ENCODE measurements around the gene NT5E.

NT5E gene

GRCh38 chr6:85449818-85450759 lies at the start of gene NT5E:
Gene NT5E, plus strand, starts transcription at chr6:85450083. Its CDS starts 57 bp downstream, at chr6:85450140.
- DNase-seq (ENCODE audit: low read depth), result peak; percentile 89

- no peak for DNase-seq (ENCODE audit: low read depth)
Observed at GRCh38 chr6:85400331-85400730, 49.6 kb upstream of the NT5E start.

- DNase-seq (ENCODE audit: low read depth), result no peak
Observed at GRCh38 chr6:85401186-85402021, 48.5 kb upstream of the NT5E start.

- DNase-seq (ENCODE audit: low read depth), result no peak
Observed at GRCh38 chr6:85402071-85402470, 47.8 kb upstream of the NT5E start.

GRCh38 chr6:85402922-85403321 lies 47.0 kb upstream of the NT5E start:
- DNase-seq (ENCODE audit: low read depth), result peak; percentile 48

- DNase-seq (ENCODE audit: low read depth), result peak; percentile 96
Observed at GRCh38 chr6:85403331-85404015, 46.4 kb upstream of the NT5E start.

GRCh38 chr6:85404016-85404563 lies 45.8 kb upstream of the NT5E start:
- DNase-seq (ENCODE audit: low read depth), result peak; percentile 70

GRCh38 chr6:85404564-85405174 lies 45.2 kb upstream of the NT5E start:
- peak; percentile 99 for DNase-seq (ENCODE audit: low read depth)

GRCh38 chr6:85405175-85405852 lies 44.6 kb upstream of the NT5E start:
- peak; percentile 29 for DNase-seq (ENCODE audit: low read depth)

GRCh38 chr6:85405853-85406198 lies 44.1 kb upstream of the NT5E start:
- DNase-seq (ENCODE audit: low read depth), result no peak

- peak; percentile 34 for DNase-seq (ENCODE audit: low read depth)
Observed at GRCh38 chr6:85406641-85407075, 43.2 kb upstream of the NT5E start.

GRCh38 chr6:85408039-85408438 lies 41.8 kb upstream of the NT5E start:
- no peak for DNase-seq (ENCODE audit: low read depth)

- DNase-seq (ENCODE audit: low read depth), result no peak
Observed at GRCh38 chr6:85412911-85413430, 36.9 kb upstream of the NT5E start.

GRCh38 chr6:85416049-85416448 lies 33.8 kb upstream of the NT5E start:
- DNase-seq (ENCODE audit: low read depth), result peak; percentile 70

GRCh38 chr6:85416766-85417165 lies 33.1 kb upstream of the NT5E start:
- DNase-seq (ENCODE audit: low read depth), result peak; percentile 49

GRCh38 chr6:85417336-85417735 lies 32.5 kb upstream of the NT5E start:
- peak; percentile 69 for DNase-seq (ENCODE audit: low read depth)

GRCh38 chr6:85418059-85418458 lies 31.8 kb upstream of the NT5E start:
- DNase-seq (ENCODE audit: low read depth), result peak; percentile 88

GRCh38 chr6:85419046-85419759 lies 30.7 kb upstream of the NT5E start:
- DNase-seq (ENCODE audit: low read depth), result no peak

GRCh38 chr6:85420551-85420950 lies 29.3 kb upstream of the NT5E start:
- DNase-seq (ENCODE audit: low read depth), result no peak

- no peak for DNase-seq (ENCODE audit: low read depth)
Observed at GRCh38 chr6:85421181-85421580, 28.7 kb upstream of the NT5E start.

Data from ELR (cell line).